MM.1S (cell line): ENCODE data around the gene MSH5.

ENCODE experiments used
- DNase-seq: peaks from one replicate; pipeline ENCODE4 v3.0.0-alpha.2; 2015
- H2AFZ ChIP-seq: fragments of 300-600 bp; sonication (generic); 2 replicates; pipeline ENCODE4 v1.6.0; 2016; ENCODE audit warnings: antibody characterized with exemption, low read length
- H3F3A ChIP-seq: fragments of 300-600 bp; sonication (generic); 2 replicates; pipeline ENCODE4 v1.6.1; 2016; ENCODE audit warnings: mild to moderate bottlenecking, antibody characterized with exemption, low read length, moderate library complexity, mixed read lengths; ENCODE audit not compliant: insufficient read depth
- H3K27ac ChIP-seq: fragments of 300-600 bp; sonication (generic); 2 replicates; pipeline ENCODE4 v1.5.1; 2016; ENCODE audit warnings: mild to moderate bottlenecking, low read length
- H3K27me3 ChIP-seq: fragments of 300-600 bp; sonication (generic); replicated peaks from 2 replicates; pipeline ENCODE4 v1.6.0; 2016; ENCODE audit warnings: low read length; ENCODE audit not compliant: insufficient read depth
- H3K36me3 ChIP-seq: fragments of 300-600 bp; sonication (generic); replicated peaks from 2 replicates; pipeline ENCODE4 v1.6.1; 2016; ENCODE audit warnings: mild to moderate bottlenecking, low read length, mixed read lengths; ENCODE audit not compliant: insufficient read depth
- H3K4me1 ChIP-seq: fragments of 300-600 bp; sonication (generic); 2 replicates; pipeline ENCODE4 v1.6.1; 2016; ENCODE audit warnings: low read length, mixed read lengths
- H3K4me2 ChIP-seq: fragments of 300-600 bp; sonication (generic); 2 replicates; pipeline ENCODE4 v1.6.0; 2016; ENCODE audit warnings: low read depth, low read length
- H3K4me3 ChIP-seq: fragments of 300-600 bp; sonication (generic); 2 replicates; pipeline ENCODE4 v1.5.1; 2016; ENCODE audit warnings: low read length, mixed read lengths
- H3K79me2 ChIP-seq: fragments of 300-600 bp; sonication (generic); 2 replicates; pipeline ENCODE4 v1.6.1; 2016; ENCODE audit warnings: mixed run types, low read length, mixed read lengths
- H3K9ac ChIP-seq: fragments of 300-600 bp; sonication (generic); 2 replicates; pipeline ENCODE4 v1.6.1; 2016; ENCODE audit warnings: low read length, mixed read lengths
- H3K9me2 ChIP-seq: fragments of 300-600 bp; sonication (generic); replicated peaks from 2 replicates; pipeline ENCODE4 v1.6.1; 2016; ENCODE audit warnings: mild to moderate bottlenecking, low read length, mixed read lengths; ENCODE audit not compliant: insufficient read depth
- H3K9me3 ChIP-seq: fragments of 300-600 bp; sonication (generic); replicated peaks from 2 replicates; pipeline ENCODE4 v1.6.1; 2016; ENCODE audit warnings: mild to moderate bottlenecking, low read length, mixed read lengths; ENCODE audit not compliant: insufficient read depth
- H4K20me1 ChIP-seq: fragments of 300-600 bp; sonication (generic); 2 replicates; pipeline ENCODE4 v1.6.1; 2016; ENCODE audit warnings: mild to moderate bottlenecking, low read length, moderate library complexity, mixed read lengths; ENCODE audit not compliant: insufficient read depth
- CTCF ChIP-seq: fragments of 300-600 bp; sonication (generic); IDR thresholded peaks from 2 replicates; pipeline ENCODE4 v1.5.1; 2016; ENCODE audit warnings: antibody characterized with exemption, low read length, mixed read lengths
- EZH2 ChIP-seq: fragments of 300-600 bp; sonication (generic); optimal IDR thresholded peaks from 2 replicates; pipeline ENCODE3; 2017; ENCODE audit warnings: low read depth, mild to moderate bottlenecking, antibody characterized with exemption, low read length, mixed read lengths
- EZH2phosphoT487 ChIP-seq: fragments of 300-600 bp; sonication (generic); IDR thresholded peaks from 2 replicates; pipeline ENCODE4 v1.6.1; 2018; ENCODE audit warnings: antibody characterized with exemption, low read length

MSH5 gene

DNA sequence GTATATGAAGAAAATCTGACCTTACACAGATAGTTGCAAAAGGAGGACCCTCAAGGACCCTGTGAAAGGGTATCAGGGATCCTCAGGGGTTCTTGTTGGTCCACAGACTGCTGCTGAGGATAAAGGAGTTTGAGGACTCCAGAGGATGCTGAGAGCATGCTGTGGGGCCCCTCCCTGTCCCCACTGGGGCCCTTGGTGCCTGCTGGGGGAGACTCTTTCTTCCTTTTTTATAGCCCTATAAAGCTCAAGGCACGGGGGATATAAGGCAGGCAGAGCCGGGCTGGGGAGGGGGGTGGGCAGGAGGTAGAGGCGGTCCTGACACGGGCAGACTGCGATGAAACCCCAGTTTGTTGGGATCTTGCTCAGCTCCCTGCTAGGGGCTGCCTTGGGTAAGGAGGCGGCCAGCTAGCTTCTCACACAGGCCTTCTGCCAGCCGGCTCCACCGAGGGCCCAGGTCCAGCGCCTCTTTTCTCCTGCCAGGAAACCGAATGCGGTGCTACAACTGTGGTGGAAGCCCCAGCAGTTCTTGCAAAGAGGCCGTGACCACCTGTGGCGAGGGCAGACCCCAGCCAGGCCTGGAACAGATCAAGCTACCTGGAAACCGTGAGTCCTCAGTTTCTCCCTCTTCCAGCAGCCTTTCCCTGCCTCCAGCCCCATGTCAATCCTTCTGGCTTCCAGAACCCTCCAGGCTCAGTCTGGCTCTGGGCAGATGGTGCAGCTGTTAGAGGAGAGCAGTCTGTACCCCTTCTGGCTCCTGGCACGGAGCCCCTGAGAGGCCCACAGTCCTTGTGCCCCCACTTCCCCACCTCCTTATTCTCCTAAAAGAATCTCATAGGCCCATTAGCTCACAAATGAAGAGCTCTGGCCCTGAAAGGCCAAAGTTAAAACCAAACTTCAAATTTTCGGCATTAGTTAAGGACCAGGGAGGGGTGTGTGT lies 24.5 kb upstream of the MSH5 start, which contains the start of gene LY6G6D:
Gene LY6G6D, plus strand, starts transcription at position 327 of the 937 bp plus-strand sequence. Its CDS starts 8 bp downstream, at position 335.
- H3K9ac ChIP-seq: no peak within 1 kb of the TSS
- no peaks in the 10 kb centered on the region for H3F3A ChIP-seq
- H2AFZ ChIP-seq: no peak within 1 kb of the TSS
- H3K4me2 ChIP-seq: no peak within 1 kb of the TSS
- H3K4me3 ChIP-seq: no peak within 1 kb of the TSS
- H3K27me3 ChIP-seq: no peaks in the 10 kb centered on the region
- DNase-seq: no peak
- H3K9me3 ChIP-seq: no peaks in the 10 kb centered on the region
- no peaks in the 10 kb centered on the region for H4K20me1 ChIP-seq
- no peaks in the 10 kb centered on the region for H3K79me2 ChIP-seq
- TF ChIP-seq EZH2phosphoT487 (no peak), EZH2 (no peak), CTCF (no peak)
- no peaks in the 10 kb centered on the region for H3K9me2 ChIP-seq
- H3K27ac ChIP-seq: no peak within 1 kb of the TSS
- no peaks in the 10 kb centered on the region for H3K36me3 ChIP-seq
- H3K4me1 ChIP-seq: 0 out of 2 replicates have a peak, but pooled peaks cover 5% of the 10 kb centered on the region

- Histone ChIP-seq H3K27me3 (no peaks in the 10 kb centered on the region), H3K4me1 (no peaks in the 10 kb centered on the region), H3K9ac (no peak overlapping the region), H3K36me3 (no peaks in the 10 kb centered on the region), H3K9me2 (no peaks in the 10 kb centered on the region), H3F3A (no peaks in the 10 kb centered on the region), H4K20me1 (no peaks in the 10 kb centered on the region), H3K79me2 (no peaks in the 10 kb centered on the region), H2AFZ (no peak overlapping the region), H3K4me3 (no peak overlapping the region), H3K9me3 (no peaks in the 10 kb centered on the region), H3K27ac (no peak overlapping the region), H3K4me2 (no peak overlapping the region)
- no peak for TF ChIP-seq EZH2phosphoT487
- no peak for TF ChIP-seq EZH2
- TF ChIP-seq CTCF: no peak
- no peak for DNase-seq
Observed at GRCh38 chr6:31717499-31718222, 22.1 kb upstream of the MSH5 start.

GRCh38 chr6:31718265-31718664 lies 21.5 kb upstream of the MSH5 start:
- no peaks in the 10 kb centered on the region for H3K79me2 ChIP-seq
- H3K27me3 ChIP-seq: no peaks in the 10 kb centered on the region
- H3K27ac ChIP-seq: no peak overlapping the region
- no peaks in the 10 kb centered on the region for H3K9me3 ChIP-seq
- H3K36me3 ChIP-seq: no peaks in the 10 kb centered on the region
- no peak overlapping the region for H3K9ac ChIP-seq
- H3K4me1 ChIP-seq: no peaks in the 10 kb centered on the region
- no peak overlapping the region for H3K4me3 ChIP-seq
- no peak overlapping the region for H3K4me2 ChIP-seq
- no peaks in the 10 kb centered on the region for H4K20me1 ChIP-seq
- no peaks in the 10 kb centered on the region for H3K9me2 ChIP-seq
- no peak for DNase-seq
- H2AFZ ChIP-seq: no peak overlapping the region
- H3F3A ChIP-seq: no peaks in the 10 kb centered on the region
- TF ChIP-seq EZH2phosphoT487: no peak
- no peak for TF ChIP-seq CTCF
